Ovary (tissue), 3 donors: ENCODE results near the gene ANGPT4.

Experiments used
- CTCF ChIP-seq, 3 donors: fragments of 450-650 bp in 2 of 3; fragments of 200-600 bp in 1 of 3; IDR thresholded peaks; one replicate each; pipeline versions ENCODE4 v1.5.1 to v1.8.0; 2016 to 2022; ENCODE audit warnings: antibody characterized with exemption in 3 of 3, mild to moderate bottlenecking in 1 of 3
- EP300 ChIP-seq: sonication (generic); formaldehyde crosslinking; IDR thresholded peaks from one replicate; pipeline ENCODE4 v1.6.1; 2017; ENCODE audit warnings: antibody characterized with exemption
- donor health status: DM: no; HTN: no; CAD: no.

GRCh38 chr20:854601-855000, 61.5 kb downstream of the ANGPT4 start:
- TF ChIP-seq EP300, result no peak
- TF ChIP-seq CTCF (IDR thresholded peaks at IDR 0.05), result no peak
